Panc1 (cell line): ENCODE measurements around the gene DBX2. TPM values are rescaled to one million over a fixed set of nuclear protein-coding genes. Genes with fewer than 3 reads are reported as not detected.

Experiments
- ATAC-seq: fragments of 200-7000 bp; cut with Tn5 transposase; 2 replicates; pipeline ENCODE4 v1.9.1; 2020; ENCODE audit warnings: mild to moderate bottlenecking, moderate library complexity
- BruUV-seq: library from RNA; stranded (reverse); fragments of 400-500 nt; replicated peaks from 2 replicates; lab custom pipeline; 2021; lab: Mats Ljungman, UMichigan
- CTCF ChIA-PET: fragments of 300-600 bp; sonication (Branson Sonifier 250); formaldehyde crosslinking; loops from one replicate; lab custom pipeline; 2022; ENCODE audit warnings: antibody characterized with exemption; lab: Charles Lee
- POLR2A ChIA-PET: fragments of 300-600 bp; sonication (Branson Sonifier 250); formaldehyde crosslinking; loops from one replicate; lab custom pipeline; 2022; ENCODE audit warnings: antibody characterized with exemption; lab: Charles Lee
- DNase-seq: peaks from one replicate; pipeline ENCODE4 v3.0.0-alpha.2; 2010; ENCODE audit warnings: low read depth, low spot score
- H3K27ac ChIP-seq: 2 replicates; pipeline ENCODE4 v1.5.1; 2011; ENCODE audit warnings: mild to moderate bottlenecking, low read length, inconsistent platforms
- H3K27me3 ChIP-seq: fragments of 200-500 bp; sonication (Bioruptor generic); 2 replicates; pipeline ENCODE4 v1.6.0; 2014; ENCODE audit warnings: low read length, inconsistent platforms; ENCODE audit not compliant: control insufficient read depth, insufficient read depth
- H3K36me3 ChIP-seq: fragments of 200-500 bp; sonication (Bioruptor generic); 2 replicates; pipeline ENCODE4 v1.5.1; 2014; ENCODE audit warnings: inconsistent platforms, mild to moderate bottlenecking, low read length, moderate library complexity; ENCODE audit not compliant: control insufficient read depth, insufficient read depth
- H3K4me1 ChIP-seq: 2 replicates; pipeline ENCODE4 v1.5.1; 2011; ENCODE audit warnings: inconsistent platforms, mild to moderate bottlenecking, low read length, moderate library complexity; ENCODE audit not compliant: control insufficient read depth, insufficient read depth
- H3K4me3 ChIP-seq, 2 experiments: 2 replicates each; pipeline ENCODE4 v1.5.1; 2011 to 2012; ENCODE audit warnings: low read depth in 2 of 2, low read length in 2 of 2, mild to moderate bottlenecking in 2 of 2, inconsistent platforms in 1 of 2, moderate library complexity in 1 of 2
- H3K9me3 ChIP-seq: fragments of 200-500 bp; sonication (Bioruptor generic); 2 replicates; pipeline ENCODE4 v1.5.1; 2014; ENCODE audit warnings: low read depth, mild to moderate bottlenecking, inconsistent platforms, low read length, moderate library complexity; ENCODE audit not compliant: control insufficient read depth, insufficient read depth
- CTCF ChIP-seq: fragments of 450-650 bp; IDR thresholded peaks from 2 replicates; pipeline ENCODE4 v1.5.1; 2017; ENCODE audit warnings: mild to moderate bottlenecking
- POLR2AphosphoS5 ChIP-seq: IDR thresholded peaks from 2 replicates; pipeline ENCODE4 v1.6.1; 2012; ENCODE audit warnings: mild to moderate bottlenecking, low read depth, low read length, moderate library complexity
- REST ChIP-seq, 2 experiments: IDR thresholded peaks; 2 replicates each; pipeline ENCODE4 v1.6.1; 2011 to 2012; ENCODE audit warnings: low read depth in 2 of 2, control low read depth in 1 of 2, low read length in 1 of 2, mild to moderate bottlenecking in 1 of 2, moderate library complexity in 1 of 2; ENCODE audit not compliant: insufficient read depth in 1 of 2
- SIN3A ChIP-seq: IDR thresholded peaks from 2 replicates; pipeline ENCODE4 v1.6.1; 2012; ENCODE audit warnings: low read depth, mild to moderate bottlenecking, low read length, moderate library complexity, borderline replicate concordance; ENCODE audit not compliant: insufficient read depth
- TCF7L2 ChIP-seq: IDR thresholded peaks from 2 replicates; pipeline ENCODE4 v1.6.1; 2011; ENCODE audit warnings: mild to moderate bottlenecking, low read depth, low read length, inconsistent platforms
- in situ Hi-C: cut with HindIII; loops from 2 replicates; pipeline ENCODE4 v1.10.0; 2016; ENCODE audit warnings: low sequenced_read_pairs, low pct_unique_long_range_greater_than_20kb
- intact Hi-C: fragments of 100-400 bp; cut with micrococcal nuclease; formaldehyde crosslinking; loops from one replicate; pipeline ENCODE4 v1.10.0; 2022; ENCODE audit not compliant: unreplicated experiment
- total RNA-seq: library from RNA; stranded (reverse); gene quantifications from one replicate; pipeline ENCODE4 v1.2.1, GENCODE V29; 2021; ENCODE audit not compliant: unreplicated experiment

The DBX2 gene
- total RNA-seq, 1 experiment from 2014 or later, result not detected

GRCh38 chr12:44976246-44976645, 74.7 kb downstream of the DBX2 start:
- Histone ChIP-seq H3K4me3 (no peak overlapping the region), H3K27ac (no peak overlapping the region), H3K27me3 (peaks cover 6% of the 10 kb centered on the region; the same call in 1 of the 2 replicates), H3K9me3 (no peaks in the 10 kb centered on the region), H3K36me3 (no peaks in the 10 kb centered on the region), H3K4me1 (no peaks in the 10 kb centered on the region)
- TF ChIP-seq REST (IDR thresholded peaks at IDR 0.05; ENCODE audit: insufficient read depth in 1 of 2, low read depth in 2 of 2, low read length in 1 of 2) (no peak), CTCF (no peak), SIN3A (no peak), TCF7L2 (no peak), POLR2AphosphoS5 (no peak)
- CTCF ChIA-PET, result no interaction called here
- BruUV-seq, result no TSS peak
- intact Hi-C loops (no loop called here), in situ Hi-C loops (no loop called here)
- DNase-seq (no peak), ATAC-seq (no peak)
- POLR2A ChIA-PET, result no interaction called here

- DNase-seq (no peak), ATAC-seq (no peak)
- CTCF ChIA-PET, result interaction anchor here (0.5 kb wide), 1 partner anchor 116 kb away, joined by 5 read pairs; no protein-coding TSS in a partner anchor
- POLR2A ChIA-PET, result no interaction called here
- no peaks in the 10 kb centered on the region for H3K4me1 ChIP-seq
- H3K27me3 ChIP-seq, result no peaks in the 10 kb centered on the region
- no peaks in the 10 kb centered on the region for H3K9me3 ChIP-seq
- H3K27ac ChIP-seq, result no peak overlapping the region
- no TSS peak for BruUV-seq
- in situ Hi-C loops (no loop called here), intact Hi-C loops (loop anchor here (2.0 kb wide), 1 partner anchor 150 kb away; no protein-coding TSS in a partner anchor)
- H3K36me3 ChIP-seq, result no peaks in the 10 kb centered on the region
- TF ChIP-seq SIN3A (no peak), CTCF (peak; percentile 70)
- no peak overlapping the region for H3K4me3 ChIP-seq
These were observed 78.0 kb downstream of the DBX2 start for GRCh38 chr12:44972746-44973421.
